ENCODE data around the gene VWA3B.

- no peak for TF ChIP-seq SUZ12 (IDR thresholded peaks at IDR 0.05; ENCODE audit: extremely low read depth, insufficient read depth, insufficient read length)
- TF ChIP-seq YY1 (IDR thresholded peaks at IDR 0.05; ENCODE audit: insufficient read depth, insufficient read length): no peak
These were observed 118.9 kb downstream of the VWA3B start for GRCh38 chr2:98205889-98206288.

Measured in NT2/D1 (cell line).